ENCODE results near the gene RNPC3.
"Not testable (repeated sequence)": the region's sequence is repeated elsewhere in the genome, so short reads cannot be mapped to it uniquely, and the experiment has no call there.

Gene RNPC3

GRCh38 chr1:103561643-103562395, 36.3 kb downstream of the RNPC3 start:
- TF ChIP-seq HDGF (IDR thresholded peaks at IDR 0.05; ENCODE audit: borderline replicate concordance) (no peak), CTBP1 (IDR thresholded peaks at IDR 0.05; ENCODE audit: borderline replicate concordance) (no peak), L3MBTL2 (conservative IDR thresholded peaks at IDR 0.05) (no peak), BHLHE40 (IDR thresholded peaks at IDR 0.05; ENCODE audit: borderline replicate concordance) (no peak), TARDBP (IDR thresholded peaks at IDR 0.05) (no peak), ELF4 (IDR thresholded peaks at IDR 0.05) (no peak), NFRKB (IDR thresholded peaks at IDR 0.05) (no peak), SP1 (IDR thresholded peaks at IDR 0.05) (no peak), FOXK2 (IDR thresholded peaks at IDR 0.05) (no peak), SUZ12 (IDR thresholded peaks at IDR 0.05) (no peak), ZNF384 (IDR thresholded peaks at IDR 0.05) (no peak), LEF1 (IDR thresholded peaks at IDR 0.05; ENCODE audit: borderline replicate concordance) (no peak), FOXA1 (IDR thresholded peaks at IDR 0.05) (no peak), FOXM1 (IDR thresholded peaks at IDR 0.05; ENCODE audit: borderline replicate concordance) (no peak), ARNT (IDR thresholded peaks at IDR 0.05) (no peak)
- TF ChIP-seq, protein P1, sequence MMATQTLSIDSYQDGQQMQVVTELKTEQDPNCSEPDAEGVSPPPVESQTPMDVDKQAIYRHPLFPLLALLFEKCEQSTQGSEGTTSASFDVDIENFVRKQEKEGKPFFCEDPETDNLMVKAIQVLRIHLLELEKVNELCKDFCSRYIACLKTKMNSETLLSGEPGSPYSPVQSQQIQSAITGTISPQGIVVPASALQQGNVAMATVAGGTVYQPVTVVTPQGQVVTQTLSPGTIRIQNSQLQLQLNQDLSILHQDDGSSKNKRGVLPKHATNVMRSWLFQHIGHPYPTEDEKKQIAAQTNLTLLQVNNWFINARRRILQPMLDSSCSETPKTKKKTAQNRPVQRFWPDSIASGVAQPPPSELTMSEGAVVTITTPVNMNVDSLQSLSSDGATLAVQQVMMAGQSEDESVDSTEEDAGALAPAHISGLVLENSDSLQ (IDR thresholded peaks at IDR 0.05), result no peak
- no peak for DNase-seq (ENCODE audit: extremely low spot score)
- ChIA-PET POLR2A (no interaction called here), CTCF (no interaction called here)

DNA sequence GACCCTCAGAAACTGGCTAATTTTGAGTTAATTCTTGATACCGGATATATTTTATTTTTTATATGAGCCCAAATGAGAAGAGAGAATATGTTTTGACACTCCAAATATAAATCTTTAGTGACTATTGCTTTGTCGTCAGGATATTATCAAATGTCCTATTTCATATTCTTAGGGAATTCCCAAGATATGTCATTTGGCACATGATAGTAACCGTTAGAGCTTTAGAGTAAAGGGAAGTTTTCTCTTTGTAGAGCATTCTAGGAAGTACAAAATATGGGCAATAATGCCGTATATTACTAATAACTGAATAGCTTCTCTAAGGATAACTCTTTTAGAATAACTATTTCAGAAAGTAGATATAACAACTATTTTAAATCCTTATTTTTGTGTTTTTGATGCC, 37.6 kb downstream of the RNPC3 start:
- ChIA-PET POLR2A (no interaction called here), CTCF (interaction anchor here (0.6 kb wide), 1 partner anchor 308 kb away, joined by 3 read pairs; no protein-coding TSS in a partner anchor)
- no peak for DNase-seq (ENCODE audit: extremely low spot score)
- TF ChIP-seq NFRKB (IDR thresholded peaks at IDR 0.05) (no peak), HDGF (IDR thresholded peaks at IDR 0.05; ENCODE audit: borderline replicate concordance) (no peak), ARNT (IDR thresholded peaks at IDR 0.05) (no peak), TARDBP (IDR thresholded peaks at IDR 0.05) (no peak), L3MBTL2 (conservative IDR thresholded peaks at IDR 0.05) (no peak), ZNF384 (IDR thresholded peaks at IDR 0.05) (no peak), SP1 (IDR thresholded peaks at IDR 0.05) (no peak), SUZ12 (IDR thresholded peaks at IDR 0.05) (no peak), LEF1 (IDR thresholded peaks at IDR 0.05; ENCODE audit: borderline replicate concordance) (no peak), ELF4 (IDR thresholded peaks at IDR 0.05) (no peak), FOXK2 (IDR thresholded peaks at IDR 0.05) (no peak), FOXA1 (IDR thresholded peaks at IDR 0.05) (no peak), FOXM1 (IDR thresholded peaks at IDR 0.05; ENCODE audit: borderline replicate concordance) (no peak), CTBP1 (IDR thresholded peaks at IDR 0.05; ENCODE audit: borderline replicate concordance) (no peak), BHLHE40 (IDR thresholded peaks at IDR 0.05; ENCODE audit: borderline replicate concordance) (no peak)
- TF ChIP-seq, protein P1 (IDR thresholded peaks at IDR 0.05), result no peak

GRCh38 chr1:103569493-103569892, 44.0 kb downstream of the RNPC3 start:
- TF ChIP-seq BHLHE40 (IDR thresholded peaks at IDR 0.05; ENCODE audit: borderline replicate concordance) (no peak), TARDBP (IDR thresholded peaks at IDR 0.05) (no peak), FOXK2 (IDR thresholded peaks at IDR 0.05) (no peak), SP1 (IDR thresholded peaks at IDR 0.05) (no peak), FOXM1 (IDR thresholded peaks at IDR 0.05; ENCODE audit: borderline replicate concordance) (no peak), CTBP1 (IDR thresholded peaks at IDR 0.05; ENCODE audit: borderline replicate concordance) (no peak), ARNT (IDR thresholded peaks at IDR 0.05) (no peak), NFRKB (IDR thresholded peaks at IDR 0.05) (no peak), HDGF (IDR thresholded peaks at IDR 0.05; ENCODE audit: borderline replicate concordance) (no peak), ZNF384 (IDR thresholded peaks at IDR 0.05) (no peak), SUZ12 (IDR thresholded peaks at IDR 0.05) (no peak)
- TF ChIP-seq, protein P1 (IDR thresholded peaks at IDR 0.05), result no peak
- ChIA-PET POLR2A (no interaction called here), CTCF (no interaction called here)
- no peak for DNase-seq (ENCODE audit: extremely low spot score)

- POLR2A ChIA-PET; CTCF ChIA-PET; DNase-seq (ENCODE audit: extremely low spot score): not testable (repeated sequence)
These were observed 45.8 kb downstream of the RNPC3 start, which contains the start of gene AMY2B for GRCh38 chr1:103571289-103571688. AMY2B (plus strand) TSS chr1:103571589; CDS start chr1:103571603, 14 bp downstream.

GRCh38 chr1:103576065-103576464, 50.6 kb downstream of the RNPC3 start:
- CTCF ChIA-PET, result no interaction called here
- no peak for TF ChIP-seq SP1 (IDR thresholded peaks at IDR 0.05)
- no peak for TF ChIP-seq NFRKB (IDR thresholded peaks at IDR 0.05)
- no peak for TF ChIP-seq TARDBP (IDR thresholded peaks at IDR 0.05)
- no peak for TF ChIP-seq BHLHE40 (IDR thresholded peaks at IDR 0.05; ENCODE audit: borderline replicate concordance)
- DNase-seq (ENCODE audit: extremely low spot score), result no peak
- POLR2A ChIA-PET, result no interaction called here

- DNase-seq (ENCODE audit: extremely low spot score); POLR2A ChIA-PET; CTCF ChIA-PET: not testable (repeated sequence)
These were observed 51.3 kb downstream of the RNPC3 start for GRCh38 chr1:103576784-103577183.

GRCh38 chr1:103582464-103582863, 57.0 kb downstream of the RNPC3 start:
- POLR2A ChIA-PET, result no interaction called here
- DNase-seq (ENCODE audit: extremely low spot score), result no peak
- TF ChIP-seq L3MBTL2 (conservative IDR thresholded peaks at IDR 0.05) (no peak), SP1 (IDR thresholded peaks at IDR 0.05) (no peak), SUZ12 (IDR thresholded peaks at IDR 0.05) (no peak), BHLHE40 (IDR thresholded peaks at IDR 0.05; ENCODE audit: borderline replicate concordance) (no peak), FOXA1 (IDR thresholded peaks at IDR 0.05) (no peak), ZNF384 (IDR thresholded peaks at IDR 0.05) (no peak), NFRKB (IDR thresholded peaks at IDR 0.05) (no peak), ARNT (IDR thresholded peaks at IDR 0.05) (no peak), TARDBP (IDR thresholded peaks at IDR 0.05) (no peak), FOXM1 (IDR thresholded peaks at IDR 0.05; ENCODE audit: borderline replicate concordance) (no peak), ELF4 (IDR thresholded peaks at IDR 0.05) (no peak), FOXK2 (IDR thresholded peaks at IDR 0.05) (no peak), LEF1 (IDR thresholded peaks at IDR 0.05; ENCODE audit: borderline replicate concordance) (no peak), HDGF (IDR thresholded peaks at IDR 0.05; ENCODE audit: borderline replicate concordance) (no peak), CTBP1 (IDR thresholded peaks at IDR 0.05; ENCODE audit: borderline replicate concordance) (no peak)
- TF ChIP-seq, protein P1 (IDR thresholded peaks at IDR 0.05), result no peak

More at GRCh38 chr1:103582464-103582863, 57.0 kb downstream of the RNPC3 start:
- CTCF ChIA-PET, result no interaction called here
